Measurements from ENCODE around the gene BPIFB2.

The BPIFB2 gene

DNA sequence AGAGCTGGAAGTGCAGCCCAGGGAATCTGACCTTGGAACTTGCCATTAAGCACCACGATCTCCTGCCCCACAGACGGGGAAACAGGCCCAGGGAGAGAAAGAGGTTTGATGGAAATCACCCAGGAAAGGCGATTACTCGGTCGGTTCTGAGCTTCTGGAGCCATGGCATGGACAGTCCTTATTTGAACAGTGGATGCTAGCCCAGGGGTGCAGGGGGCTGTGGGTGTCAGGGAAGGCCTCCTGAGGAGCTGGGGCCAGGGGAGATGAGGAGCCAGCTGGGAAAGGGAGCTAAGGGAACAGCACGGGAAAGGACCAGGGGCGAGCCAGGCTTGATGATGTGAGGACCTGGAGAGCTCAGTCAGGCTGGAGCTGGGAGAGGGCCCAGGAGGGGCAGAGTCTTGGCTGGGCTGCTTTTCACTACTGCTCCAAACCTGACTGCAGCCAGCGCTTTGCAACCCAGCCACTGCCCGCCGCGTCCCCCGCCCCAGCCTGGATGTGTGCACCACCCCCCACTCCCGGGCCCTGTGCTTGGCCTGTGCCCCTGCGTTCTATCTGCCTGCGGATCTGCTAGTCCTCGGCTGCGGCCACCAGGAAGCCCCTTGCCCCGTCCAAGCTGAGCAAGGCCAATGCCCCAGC is 21.1 kb upstream of the BPIFB2 start:
- DNase-seq (ENCODE audit: low read depth) = no peak

DNA sequence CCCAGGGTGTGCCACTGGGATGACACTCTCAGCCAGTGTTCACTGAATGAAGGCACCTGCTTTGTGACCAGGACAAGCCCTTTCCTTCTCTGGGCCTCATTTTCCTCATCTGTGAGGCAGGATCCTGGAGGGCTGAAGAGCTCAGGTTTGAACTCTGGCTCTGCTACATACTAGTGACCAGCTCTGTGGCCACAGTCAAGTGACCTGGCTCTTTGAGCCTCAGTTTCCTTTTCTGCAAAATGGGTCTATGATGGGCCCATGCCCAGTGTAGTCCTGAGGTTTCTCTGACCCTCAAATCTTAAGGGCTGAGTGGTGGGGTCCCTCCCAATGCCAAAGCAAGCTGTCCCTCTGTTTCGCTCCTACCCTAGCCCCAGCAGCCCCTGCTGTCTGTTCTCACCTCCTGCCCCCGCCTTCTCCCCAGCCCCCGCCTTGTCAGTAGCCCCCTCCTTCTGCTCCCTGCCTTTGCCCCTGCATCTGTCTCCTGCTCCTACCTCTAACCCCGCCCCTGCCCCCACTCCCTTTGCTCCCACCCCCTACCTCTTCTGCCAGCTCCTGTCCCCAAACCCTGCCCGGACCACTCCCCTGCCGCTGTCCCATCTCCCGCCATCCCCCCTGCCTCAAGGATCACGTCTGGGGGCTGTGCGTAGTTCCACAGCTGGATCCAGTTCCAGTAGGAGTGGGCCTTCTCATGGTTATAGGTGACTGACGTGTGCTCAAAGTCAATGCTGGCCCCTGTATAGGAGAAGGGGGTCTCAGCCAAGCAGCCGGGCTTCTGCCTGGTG is 20.3 kb upstream of the BPIFB2 start:
- DNase-seq (ENCODE audit: low read depth) = no peak

DNA sequence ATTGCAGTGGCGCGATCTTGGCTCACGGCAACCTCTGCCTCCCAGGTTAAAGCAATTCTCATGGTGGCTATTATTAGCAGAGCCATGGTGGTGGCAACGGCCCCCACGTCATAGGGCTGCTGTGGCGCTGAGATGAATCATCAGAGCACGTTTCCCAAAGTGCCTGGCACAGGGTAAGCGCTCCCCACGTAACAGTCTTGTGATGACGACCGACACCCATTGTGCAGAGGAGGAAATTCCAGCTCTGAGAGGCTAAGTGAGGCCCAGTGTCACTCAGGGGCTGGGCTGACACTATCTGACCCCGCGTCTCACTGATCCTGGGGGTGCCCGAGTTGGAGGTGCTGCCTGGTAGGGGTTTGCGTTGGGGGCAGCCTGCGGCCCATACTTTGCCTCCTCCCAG is 19.5 kb upstream of the BPIFB2 start:
- no peak for DNase-seq (ENCODE audit: low read depth)

DNA sequence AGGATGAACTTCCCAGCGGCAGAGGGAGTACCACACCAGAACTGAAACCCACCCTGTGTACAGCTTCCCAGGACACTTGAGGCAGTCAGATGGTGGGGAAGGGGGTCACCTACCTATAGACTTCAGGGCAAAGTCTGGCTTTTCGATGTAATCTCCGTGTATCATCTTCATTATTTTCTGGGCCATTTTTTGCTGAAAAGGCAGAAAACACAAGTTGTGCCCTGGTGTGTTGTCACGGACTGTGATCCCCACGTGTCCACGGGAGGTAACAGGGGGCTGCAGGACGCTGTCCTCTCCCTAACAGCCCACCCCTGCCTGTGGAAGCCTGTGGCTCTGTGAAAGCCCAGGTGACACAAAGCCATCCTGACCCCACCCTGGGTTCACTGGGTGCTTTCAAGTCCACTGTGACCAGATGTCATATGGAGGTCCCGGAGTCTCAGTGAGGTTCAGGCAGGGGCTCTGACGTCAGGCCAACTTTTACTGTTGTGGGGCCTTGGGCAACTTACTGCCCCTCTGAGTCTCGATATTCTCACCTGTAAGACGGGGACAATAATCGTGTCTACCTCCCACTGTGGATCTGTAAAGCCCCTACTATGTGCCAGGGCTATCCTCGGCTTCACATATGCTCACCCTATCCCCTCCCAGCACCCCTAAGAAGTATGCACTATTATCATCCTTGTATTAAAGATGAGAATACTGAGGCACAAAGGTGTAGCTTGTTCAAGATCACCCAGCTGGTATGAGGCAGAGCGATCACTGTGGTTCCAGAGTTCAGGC is 17.8 kb upstream of the BPIFB2 start:
- no peak for DNase-seq (ENCODE audit: low read depth)

DNA sequence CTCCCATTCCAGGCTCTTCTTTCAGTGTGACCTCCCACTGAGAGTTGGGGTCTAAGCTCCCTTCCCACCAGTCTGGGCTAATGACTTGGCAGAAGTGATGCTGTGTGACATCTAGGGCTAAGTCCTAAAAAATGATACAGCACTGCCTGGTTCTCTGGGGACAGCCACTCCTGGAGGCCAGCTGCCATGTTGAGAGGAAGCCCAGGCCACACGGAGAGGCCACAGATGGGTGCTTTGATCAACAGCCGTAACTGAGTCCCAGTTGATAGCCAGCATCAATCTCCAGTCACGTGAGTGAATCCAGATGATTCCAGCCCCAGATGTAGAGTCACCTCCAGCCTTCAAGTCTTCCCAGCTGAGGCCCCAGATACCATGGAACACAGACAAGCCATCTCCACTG is 17.1 kb upstream of the BPIFB2 start:
- DNase-seq (ENCODE audit: low read depth) = no peak

DNA sequence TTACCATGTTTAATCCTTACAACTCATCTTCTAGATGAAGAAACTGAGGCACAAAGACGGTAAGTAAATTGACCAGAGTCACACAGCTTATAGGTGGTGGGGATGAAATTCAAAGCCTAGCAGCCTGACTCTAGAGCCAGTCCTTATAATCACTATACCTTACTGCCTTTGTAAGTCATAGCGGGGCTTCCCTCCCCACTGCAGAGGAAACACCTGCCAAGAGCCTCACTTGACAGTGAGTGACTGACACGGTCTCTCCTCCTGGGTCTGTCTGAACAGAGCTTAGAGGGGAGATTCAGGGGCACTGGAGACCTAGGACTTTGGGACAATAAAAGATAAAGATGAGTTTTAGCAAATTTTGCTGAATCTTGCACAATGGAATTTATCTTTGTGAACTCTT is 16.1 kb upstream of the BPIFB2 start:
- no peak for DNase-seq (ENCODE audit: low read depth)

DNA sequence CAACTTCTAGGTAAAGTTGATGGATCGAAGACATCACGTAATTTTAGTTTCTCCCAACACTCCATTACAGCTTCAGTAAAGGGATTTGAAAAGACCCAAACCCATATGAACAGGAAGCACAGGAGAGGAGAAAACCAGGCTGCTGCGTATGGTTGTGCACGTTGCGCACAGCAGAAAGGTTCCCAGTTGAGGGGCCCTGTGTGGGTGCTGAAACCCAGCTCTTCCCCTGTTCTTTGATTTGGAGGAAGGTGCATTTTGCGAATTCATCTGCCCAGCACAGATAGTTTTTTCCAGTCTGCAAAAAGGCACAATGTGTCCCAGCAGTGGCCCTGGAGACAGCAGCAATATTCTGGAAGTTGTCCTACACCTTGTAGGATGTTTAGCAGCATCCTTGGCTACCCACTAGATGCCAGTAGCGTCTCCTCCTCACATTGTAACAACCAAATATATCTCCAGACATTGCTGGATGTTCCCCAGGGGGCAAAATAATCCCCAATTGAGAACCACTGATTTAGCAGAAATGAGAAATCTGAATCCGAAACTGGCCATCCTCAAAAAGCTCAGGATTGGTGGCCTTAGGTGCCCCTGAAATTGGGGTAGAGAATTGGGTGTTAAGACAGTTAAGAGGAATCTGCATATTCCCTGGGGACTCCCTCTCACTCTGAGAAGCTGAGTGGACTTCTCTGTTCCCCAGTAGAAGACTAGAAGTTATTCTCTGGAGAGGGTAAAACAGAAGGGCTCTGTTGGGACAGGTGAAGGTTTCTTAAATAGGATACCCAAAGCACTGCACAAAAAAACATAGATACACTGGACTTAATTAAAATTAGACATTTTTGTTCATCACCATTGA is 15.5 kb upstream of the BPIFB2 start:
- no peak for DNase-seq (ENCODE audit: low read depth)

DNA sequence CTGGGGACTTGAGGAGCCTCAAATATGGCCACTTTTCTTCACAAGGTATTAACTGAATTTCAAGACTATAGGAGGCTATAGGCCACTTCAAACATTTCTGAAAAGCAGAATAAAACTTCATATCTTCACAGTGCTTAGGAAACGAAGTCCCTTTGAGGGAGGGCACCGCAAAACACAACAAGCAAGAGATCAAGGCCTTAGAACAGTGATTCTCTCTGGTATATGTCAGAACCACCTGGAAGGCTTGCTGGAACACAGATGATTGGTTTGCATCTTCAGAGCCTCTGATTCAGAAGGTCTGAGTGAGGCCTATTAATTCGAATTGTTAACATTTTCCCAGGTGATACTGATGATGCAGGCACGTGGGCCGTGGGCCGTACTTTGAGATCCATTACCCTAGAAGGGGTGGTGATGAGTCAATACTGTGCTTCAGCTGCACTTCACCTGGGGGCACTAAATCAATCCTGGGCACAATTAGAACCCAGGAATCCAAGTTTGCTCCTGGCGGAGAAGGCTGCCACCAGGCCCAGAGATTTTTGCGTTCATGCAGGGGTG is 13.9 kb upstream of the BPIFB2 start:
- no peak for DNase-seq (ENCODE audit: low read depth)

DNA sequence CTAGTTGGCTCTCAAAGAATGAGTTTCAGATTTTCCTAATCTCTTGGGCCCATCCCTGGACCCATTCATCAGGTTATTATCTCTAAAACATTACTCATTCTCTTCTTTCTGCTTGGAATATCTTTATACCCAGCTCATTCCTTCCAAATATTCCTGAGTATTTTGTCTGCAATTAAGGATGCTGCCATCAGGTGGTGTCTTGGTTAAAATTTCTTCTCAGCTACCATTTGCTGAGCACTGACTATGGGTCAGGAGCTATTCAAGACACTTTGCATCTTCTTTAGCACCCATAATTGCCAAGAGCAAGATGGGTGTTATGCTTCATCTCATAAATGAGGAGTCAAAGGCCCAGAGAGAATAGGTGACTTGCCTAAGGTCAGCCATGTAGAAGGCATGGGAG is 11.7 kb upstream of the BPIFB2 start:
- DNase-seq (ENCODE audit: low read depth) = no peak

DNA sequence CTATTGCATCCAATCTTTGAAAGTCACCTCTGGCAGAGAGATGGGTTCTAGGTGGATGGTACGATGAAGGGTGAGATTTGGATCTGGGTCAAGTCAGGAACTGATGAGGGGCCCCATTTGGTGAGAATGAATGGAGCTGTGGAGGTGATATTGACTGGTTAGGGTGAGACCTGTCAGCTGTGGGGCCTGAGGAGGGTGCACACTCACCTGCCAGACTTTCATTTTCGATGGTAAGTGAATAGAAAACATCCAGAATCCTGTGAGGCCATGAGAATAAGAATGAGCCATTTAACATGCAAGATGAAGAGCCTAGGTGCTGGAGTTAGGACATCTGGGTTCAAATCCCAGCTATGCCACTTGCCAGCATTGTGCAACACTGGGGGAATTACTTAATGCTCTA is 10.1 kb upstream of the BPIFB2 start:
- no peak for DNase-seq (ENCODE audit: low read depth)

DNA sequence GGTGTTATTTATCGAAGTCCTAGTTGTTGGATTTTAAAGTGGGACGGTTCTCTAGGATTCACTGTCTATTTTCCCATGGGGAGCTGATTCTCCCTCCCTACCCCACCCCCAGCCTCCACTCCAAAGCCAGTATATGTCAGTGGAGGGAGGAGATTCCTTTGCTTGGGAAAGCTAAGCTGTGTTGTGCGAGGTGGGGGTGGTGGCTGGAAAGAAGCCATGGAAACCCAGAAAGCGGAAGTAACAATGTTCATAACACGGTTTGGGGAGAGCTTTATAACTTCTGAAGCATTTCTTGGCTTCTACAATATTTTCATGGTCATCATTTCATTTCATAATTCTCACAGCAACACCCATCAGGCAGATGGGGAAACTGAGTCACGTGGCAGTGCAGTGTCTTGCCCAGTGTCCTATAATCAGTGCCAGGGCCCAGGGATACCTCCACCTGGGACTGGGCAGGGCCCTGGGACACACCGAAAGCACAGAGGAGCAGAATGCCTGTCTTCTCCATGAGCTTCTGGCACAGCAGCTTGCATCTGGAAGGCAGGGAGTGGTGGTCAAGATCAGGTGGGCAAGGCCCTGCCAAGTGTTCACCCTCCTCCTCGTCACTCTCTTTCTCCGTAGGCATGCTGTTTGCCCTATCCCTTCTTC is 7.8 kb upstream of the BPIFB2 start:
- DNase-seq (ENCODE audit: low read depth) = no peak

DNA sequence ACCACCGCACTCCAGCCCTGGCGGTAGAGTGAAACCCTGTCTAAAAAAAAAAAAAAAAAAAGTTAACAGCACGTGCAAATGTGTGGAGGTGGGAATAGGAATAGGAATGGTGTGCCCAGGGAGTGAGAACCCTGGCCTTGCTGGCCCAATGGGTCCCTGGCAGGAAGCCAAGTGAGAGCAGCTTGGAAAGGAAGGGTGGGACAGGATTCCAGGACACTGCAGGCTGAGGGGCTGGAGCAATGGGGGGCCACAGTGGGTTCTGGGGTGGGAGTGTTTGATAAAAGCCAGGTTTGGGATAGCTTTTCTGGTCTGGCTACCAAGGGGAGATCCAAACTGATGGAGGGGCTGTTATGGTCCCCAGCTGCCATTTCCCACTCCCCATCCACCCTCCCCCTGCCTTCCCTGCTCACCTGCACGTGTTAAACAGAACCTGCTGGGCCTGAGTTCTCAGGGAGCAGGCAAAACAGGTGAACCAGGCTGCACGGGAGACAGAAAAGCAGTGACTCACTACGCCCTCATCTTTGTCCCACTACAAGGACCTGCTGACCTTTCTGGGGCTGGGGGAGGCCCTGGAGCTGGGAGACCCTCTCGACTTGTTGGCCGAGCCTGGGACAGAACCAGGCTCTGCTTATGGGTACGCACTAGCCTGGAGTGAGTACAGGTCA is 6.6 kb upstream of the BPIFB2 start:
- no peak for DNase-seq (ENCODE audit: low read depth)

DNA sequence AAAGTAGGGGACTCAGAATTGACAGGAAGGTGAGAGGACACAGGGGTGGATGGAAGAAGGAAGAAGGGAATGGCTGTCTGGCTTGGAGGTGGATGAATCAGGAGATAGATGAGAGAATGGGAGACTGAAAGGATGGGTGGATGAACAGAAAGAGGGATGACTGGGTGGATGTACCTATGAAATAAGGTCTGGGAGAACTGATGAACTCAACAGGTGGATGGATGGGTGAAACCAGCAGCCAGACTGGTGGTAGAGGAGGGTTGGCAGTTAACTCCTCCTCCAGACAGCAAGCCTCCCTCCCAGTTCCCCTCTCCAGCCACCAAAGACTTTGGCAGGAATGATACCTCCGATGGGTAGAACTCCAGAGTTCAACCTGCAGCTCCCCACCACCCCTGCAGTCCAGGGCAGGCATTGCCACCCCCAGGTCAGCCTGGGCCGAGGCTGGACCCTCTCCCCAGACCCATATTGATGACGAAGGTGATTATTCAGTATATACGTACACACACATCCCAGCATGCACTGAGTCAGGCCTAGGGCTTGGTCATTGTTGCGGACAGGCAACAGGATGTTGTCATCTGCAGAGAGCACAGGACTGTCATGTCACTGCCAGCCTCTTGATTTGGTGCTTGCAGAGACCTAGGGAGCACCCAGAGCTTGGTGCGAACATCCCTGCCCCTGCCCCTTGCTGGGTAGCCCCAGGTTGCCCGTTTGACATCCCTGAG is 5.3 kb upstream of the BPIFB2 start:
- DNase-seq (ENCODE audit: low read depth) = no peak

DNA sequence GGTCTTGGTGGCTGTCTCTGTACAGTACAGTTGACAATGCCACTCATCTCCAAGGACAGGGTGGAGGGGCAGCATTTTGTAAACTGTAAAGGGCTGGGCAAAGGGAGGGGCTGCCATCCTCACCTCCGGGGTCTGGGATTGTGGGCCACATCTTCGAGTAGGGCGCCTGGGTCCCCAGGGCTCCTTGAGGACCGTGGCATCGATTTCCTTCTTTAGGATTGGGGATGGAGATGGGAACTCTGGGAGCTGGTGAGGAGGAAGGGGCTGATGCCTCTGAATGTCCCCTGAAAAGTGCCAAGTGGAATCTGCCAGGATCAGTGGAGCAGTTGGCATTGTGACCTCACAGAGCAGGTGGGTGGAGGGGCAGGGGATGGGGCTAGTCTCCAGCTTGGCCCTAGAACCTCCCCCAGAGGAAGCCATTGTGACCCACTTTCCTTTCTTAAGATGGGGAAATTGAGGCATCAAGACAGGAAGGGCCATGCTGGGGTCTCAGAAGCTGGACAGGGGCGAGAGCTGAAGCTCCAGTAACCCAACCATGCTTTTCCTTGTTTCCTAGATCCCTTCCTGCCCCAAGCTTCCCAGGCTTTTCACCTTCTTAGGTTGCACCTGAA is 3.3 kb upstream of the BPIFB2 start, which contains the start of gene SUN5:
SUN5 (minus strand) TSS at position 293 of the 611 bp plus-strand sequence; CDS start at position 200, 93 bp downstream.
- DNase-seq (ENCODE audit: low read depth) = no peak

DNA sequence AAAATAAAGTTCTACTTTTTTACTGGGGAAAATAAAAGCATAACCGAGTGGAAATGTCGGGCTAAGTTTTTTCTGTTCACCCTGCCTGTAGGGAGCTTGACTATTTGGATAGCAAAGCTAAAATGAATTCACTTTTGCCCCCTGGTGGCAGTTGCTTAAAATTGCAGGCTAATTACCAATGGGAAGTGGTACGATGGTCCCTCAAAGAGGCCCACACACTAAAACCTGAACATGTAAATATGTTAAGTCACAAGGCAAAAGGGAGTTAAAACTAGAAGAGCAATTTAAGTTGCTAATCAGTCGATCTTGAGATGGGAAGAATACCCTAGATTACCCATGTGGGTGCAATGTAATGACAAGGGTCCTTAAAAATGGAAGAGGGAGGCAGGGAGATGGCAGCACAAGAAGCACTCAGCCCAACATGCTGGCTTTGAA is 2.4 kb upstream of the BPIFB2 start:
- no peak for DNase-seq (ENCODE audit: low read depth)

DNA sequence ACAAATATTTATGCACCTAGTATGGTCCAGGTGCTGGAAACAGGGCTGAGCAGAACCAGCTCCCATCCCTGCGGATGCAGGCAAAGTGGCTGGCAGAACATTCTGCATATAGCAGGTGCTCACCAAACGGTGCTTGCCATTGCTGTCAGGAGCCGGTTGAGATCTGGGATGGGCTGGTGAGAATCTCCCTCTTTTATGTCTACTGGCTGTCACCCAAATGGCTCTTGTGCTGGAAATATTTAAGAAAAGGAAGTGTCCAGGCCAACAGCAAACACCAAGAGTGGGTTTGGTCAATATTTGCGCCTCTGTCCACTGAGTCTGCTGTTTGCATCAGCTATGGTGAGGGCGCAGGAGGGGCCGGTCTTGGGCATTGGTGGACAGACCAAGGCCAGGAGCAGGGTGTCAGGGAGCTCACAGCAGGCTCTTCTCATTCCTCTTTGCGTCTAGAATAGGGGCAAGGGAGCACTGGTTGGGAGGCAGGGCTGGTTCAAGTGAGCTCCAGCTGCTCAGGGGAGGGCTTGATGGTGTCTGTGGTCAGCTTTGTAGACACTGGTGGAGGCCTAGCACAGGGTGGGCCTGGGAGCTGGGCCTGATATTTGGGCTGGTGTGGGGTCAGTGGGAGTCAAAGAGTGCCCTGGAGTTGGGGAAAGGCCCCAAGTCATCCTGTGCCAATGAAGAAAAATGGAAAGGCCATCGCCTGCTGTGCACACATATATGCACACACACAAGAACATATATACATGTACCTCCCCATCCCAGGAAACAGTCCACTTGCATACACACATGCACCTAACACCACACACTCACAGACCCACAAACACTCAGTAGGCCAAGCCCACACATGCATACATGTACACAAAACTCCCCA is 1.4 kb upstream of the BPIFB2 start:
- no peak for DNase-seq (ENCODE audit: low read depth)

DNA sequence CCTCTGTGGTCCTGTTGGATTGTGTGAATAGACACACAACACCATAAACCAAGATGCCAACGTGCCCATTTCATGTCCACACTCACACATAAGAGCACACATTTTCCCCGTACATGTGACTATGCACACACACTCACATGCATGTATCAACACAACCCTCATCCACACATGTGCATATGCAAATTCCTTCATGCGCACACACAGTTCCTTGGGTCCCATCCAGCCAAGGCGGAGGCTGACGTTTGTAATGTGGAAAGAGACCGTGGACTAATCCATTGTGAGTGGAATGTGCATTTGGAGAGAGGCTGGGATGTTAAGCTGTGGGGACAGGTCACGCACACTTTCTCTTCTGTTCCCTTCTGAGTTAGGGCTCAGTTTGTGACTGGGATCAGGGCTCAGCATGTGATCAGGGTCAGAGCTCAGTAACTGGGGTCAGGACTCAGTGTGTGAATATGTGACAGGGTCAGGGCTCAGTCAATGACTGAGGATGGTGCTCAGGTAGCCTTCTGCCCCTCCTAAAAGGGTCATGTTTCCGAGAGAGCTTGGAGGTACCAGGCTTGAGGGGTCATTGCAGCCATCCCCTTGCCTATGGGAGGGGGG is 628 bp upstream of the BPIFB2 start:
- DNase-seq (ENCODE audit: low read depth) = no peak

Data from HS-5 (cell line).